Epithelial cell of esophagus (primary cell): ENCODE results near the gene NOC4L.

Experiments used
- DNase-seq: peaks from one replicate; pipeline ENCODE4 v3.0.0; 2010; ENCODE audit warnings: low read depth
- H3K4me3 ChIP-seq: 2 replicates; pipeline ENCODE4 v1.5.1; 2011; ENCODE audit warnings: mild to moderate bottlenecking, low read length, control low read depth
- CTCF ChIP-seq: IDR thresholded peaks from 2 replicates; pipeline ENCODE4 v1.5.1; 2011; ENCODE audit warnings: low read depth, mild to moderate bottlenecking, low read length, control low read depth, inconsistent platforms; ENCODE audit not compliant: insufficient read depth; ENCODE audit errors: missing control alignments

NOC4L gene

GRCh38 chr12:132103542-132104308, 40.5 kb upstream of the NOC4L start:
- no peak overlapping the region for H3K4me3 ChIP-seq
- no peak for DNase-seq
- TF ChIP-seq CTCF = no peak

- TF ChIP-seq CTCF = no peak
- DNase-seq = no peak
- no peak overlapping the region for H3K4me3 ChIP-seq
Observed at GRCh38 chr12:132105467-132105866, 38.8 kb upstream of the NOC4L start.

GRCh38 chr12:132106921-132107320, 37.3 kb upstream of the NOC4L start:
- TF ChIP-seq CTCF = no peak
- no peak for DNase-seq
- H3K4me3 ChIP-seq = no peak overlapping the region

- TF ChIP-seq CTCF = no peak
- no peak for DNase-seq
- no peak overlapping the region for H3K4me3 ChIP-seq
Observed at GRCh38 chr12:132108211-132108832, 35.9 kb upstream of the NOC4L start.

- no peak overlapping the region for H3K4me3 ChIP-seq
- TF ChIP-seq CTCF = no peak
- no peak for DNase-seq
Observed at GRCh38 chr12:132109741-132110140, 34.5 kb upstream of the NOC4L start.

GRCh38 chr12:132110677-132111076, 33.6 kb upstream of the NOC4L start:
- H3K4me3 ChIP-seq = no peak overlapping the region
- no peak for TF ChIP-seq CTCF
- DNase-seq = no peak
